NCI-H1694 treated with DMSO at 0.1 percent for 48 hours (cell line): ENCODE data around the gene FBXO45.
"Not testable (repeated sequence)": the region's sequence is repeated elsewhere in the genome, so short reads cannot be mapped to it uniquely, and the experiment has no call there.

Experiments used
- DNase-seq: peaks from one replicate; lab custom pipeline; 2025; lab: John Stamatoyannopoulos, UW

The FBXO45 gene

DNA sequence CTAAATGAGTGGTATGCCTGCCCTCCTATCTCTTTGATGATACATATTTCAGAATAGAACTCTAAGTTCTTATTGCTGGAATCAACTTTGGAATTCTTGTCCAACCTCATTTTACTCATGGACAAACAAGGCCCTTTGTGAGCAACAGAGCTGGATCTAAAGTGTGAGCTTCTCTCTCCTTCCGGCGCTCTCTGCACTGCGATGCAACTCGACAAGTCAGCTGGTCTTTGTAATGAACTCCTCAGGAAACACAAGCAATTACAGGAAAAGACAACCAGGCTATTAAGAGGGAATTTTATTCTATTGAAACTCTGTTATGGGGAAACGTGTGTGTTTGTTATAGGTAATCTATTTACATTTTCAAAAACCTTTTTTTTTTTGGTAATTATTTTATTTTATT is 50.8 kb downstream of the FBXO45 start:
- no peak for DNase-seq

GRCh38 chr3:196619627-196620026 is 51.2 kb downstream of the FBXO45 start:
- DNase-seq, result not testable (repeated sequence)

DNA sequence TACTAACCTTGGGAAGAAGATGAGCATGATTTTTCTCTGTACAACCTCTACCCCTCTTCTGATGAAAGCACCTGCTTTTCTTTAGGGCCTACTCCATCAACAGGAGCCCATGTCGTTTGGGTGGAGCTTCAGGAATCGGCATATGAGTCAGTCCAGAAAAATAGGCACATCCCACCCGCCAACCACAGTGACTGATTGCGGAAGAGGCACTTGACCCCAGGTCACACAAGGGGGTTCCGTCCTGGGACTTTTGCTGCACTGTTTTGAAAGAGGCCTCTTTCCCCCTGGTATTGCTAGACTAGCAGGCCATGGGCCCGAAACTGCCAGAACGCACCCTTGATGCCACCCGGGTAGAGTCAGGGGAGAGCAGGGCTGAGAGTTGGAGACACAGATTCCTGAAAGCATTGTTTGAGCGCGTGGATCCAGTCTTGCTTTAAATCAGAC is 51.7 kb downstream of the FBXO45 start:
- no peak for DNase-seq

DNA sequence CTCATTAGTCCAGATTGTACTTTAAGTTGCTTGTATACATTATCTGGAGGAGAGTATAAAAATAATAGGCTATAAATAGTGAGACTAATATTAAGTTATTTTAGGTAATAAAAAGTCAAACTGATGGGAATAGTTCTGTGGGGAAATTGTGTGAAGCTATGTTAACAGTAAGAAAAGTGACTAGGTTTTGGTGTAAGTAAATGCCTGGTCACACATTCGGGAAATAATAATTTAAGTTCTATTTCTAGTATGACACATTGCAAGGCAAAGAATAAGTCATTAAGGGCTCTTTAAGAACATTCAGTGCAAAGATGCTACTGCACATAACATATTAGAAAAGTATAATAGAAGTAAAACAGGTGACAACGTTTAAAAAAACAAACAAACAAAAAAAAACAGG is 52.2 kb downstream of the FBXO45 start:
- no peak for DNase-seq

GRCh38 chr3:196621611-196622010 is 53.2 kb downstream of the FBXO45 start:
- no peak for DNase-seq

GRCh38 chr3:196624067-196624790 is 55.8 kb downstream of the FBXO45 start:
- DNase-seq, result no peak

GRCh38 chr3:196624907-196625306 is 56.4 kb downstream of the FBXO45 start:
- DNase-seq, result no peak

DNA sequence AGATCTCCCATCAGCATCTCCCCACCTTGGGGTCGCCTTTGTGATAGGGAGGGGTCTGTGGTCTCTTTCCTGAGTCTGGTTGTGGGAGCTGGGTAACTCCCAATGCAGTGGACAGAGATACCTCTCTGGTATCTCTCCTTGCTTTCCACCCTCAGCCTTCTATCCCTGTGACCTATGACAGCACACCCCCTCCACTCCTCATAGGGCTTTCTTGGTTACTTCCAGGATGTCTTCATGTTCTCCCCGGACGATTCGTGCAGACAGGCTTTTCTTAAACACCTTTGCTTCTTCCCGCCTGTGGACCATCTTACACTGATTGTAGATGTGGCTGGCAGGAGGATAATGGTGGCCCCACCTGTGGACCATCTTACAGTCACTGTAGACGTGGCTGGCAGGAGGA is 56.9 kb downstream of the FBXO45 start:
- no peak for DNase-seq

DNA sequence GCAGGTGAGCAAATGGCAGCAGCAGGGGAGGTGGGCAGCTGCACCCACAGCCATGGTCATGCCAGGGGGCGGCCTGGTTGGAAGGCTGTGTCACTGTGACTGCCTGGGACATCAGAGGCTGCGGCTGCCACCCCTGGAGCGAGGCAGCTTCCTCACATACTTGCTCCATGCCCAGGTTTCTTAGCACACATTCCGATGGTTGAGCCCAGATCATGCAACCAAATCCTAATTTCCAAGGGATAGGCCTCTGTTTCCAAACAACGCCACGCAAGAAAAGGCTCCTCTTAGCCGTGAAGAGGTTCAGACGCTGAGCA is 59.4 kb downstream of the FBXO45 start:
- no peak for DNase-seq

- no peak for DNase-seq
These were observed 60.8 kb downstream of the FBXO45 start for GRCh38 chr3:196629228-196629627.

DNA sequence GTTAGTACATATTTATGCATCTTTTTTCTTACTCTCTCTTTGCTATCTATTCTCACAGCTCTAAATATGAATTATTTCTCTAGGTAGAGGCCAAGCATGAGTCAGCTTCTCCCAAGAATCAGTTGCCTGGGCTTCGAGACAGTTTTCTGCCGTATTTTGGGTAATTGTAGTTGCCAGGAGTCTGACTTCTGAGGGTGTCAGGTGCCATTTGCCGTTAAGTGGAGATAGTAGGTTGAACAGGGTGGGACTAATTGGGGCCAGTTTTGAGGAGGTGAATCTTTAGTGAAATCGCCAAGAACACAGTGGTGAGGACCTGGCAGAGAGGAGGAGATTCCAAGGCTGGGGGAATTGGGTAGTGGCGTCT is 63.2 kb downstream of the FBXO45 start:
- DNase-seq, result no peak

GRCh38 chr3:196632046-196632751 is 63.7 kb downstream of the FBXO45 start:
- DNase-seq, result peak; percentile 84

DNA sequence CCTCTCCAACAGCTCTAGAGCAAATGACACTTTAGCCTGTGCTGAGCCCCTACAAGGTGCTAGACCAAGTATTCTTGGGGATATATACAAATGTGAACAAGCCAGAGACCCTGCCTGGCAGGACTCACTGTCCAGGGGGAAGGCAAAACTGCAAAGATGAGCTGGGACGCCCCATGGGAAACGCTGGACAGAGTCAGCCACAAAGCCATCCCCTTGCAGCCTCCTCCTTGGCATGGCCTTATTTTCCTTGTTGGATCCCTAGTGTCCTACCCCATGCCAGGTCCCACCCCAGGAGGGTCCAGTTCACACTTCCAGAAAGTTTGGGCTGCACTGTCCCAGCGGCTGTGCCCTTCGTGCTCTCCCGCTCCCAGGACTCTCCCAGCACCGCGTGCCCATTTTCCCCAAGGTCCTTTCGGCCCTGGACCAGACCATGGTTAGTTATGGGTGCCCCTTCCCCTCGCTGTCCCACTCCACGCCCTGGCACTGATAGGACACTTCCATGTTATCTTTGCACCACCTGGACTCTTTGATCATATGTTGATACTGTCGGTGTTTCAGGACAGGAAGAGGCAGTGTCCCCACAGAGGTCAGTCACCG is 65.2 kb downstream of the FBXO45 start:
- DNase-seq, result no peak

DNA sequence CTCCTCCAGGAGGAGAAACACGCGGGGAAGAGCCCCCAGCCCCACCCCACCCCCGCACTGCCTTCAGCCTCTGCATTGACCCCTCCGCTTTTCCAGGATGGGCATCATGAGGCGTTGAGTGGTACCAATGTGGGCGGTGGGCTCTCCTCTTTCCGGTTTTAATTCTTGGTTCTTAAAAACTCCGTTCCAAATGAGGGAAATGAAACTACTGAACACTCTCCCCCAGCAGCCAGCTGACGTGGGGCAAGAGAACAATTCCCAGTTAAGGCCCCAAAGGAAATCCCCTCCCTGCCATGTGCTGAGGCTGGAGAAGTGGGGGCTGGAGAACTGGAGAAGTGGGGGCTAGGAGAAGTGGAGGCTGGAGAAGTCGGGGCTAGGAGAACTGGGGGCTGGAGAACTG is 65.8 kb downstream of the FBXO45 start:
- DNase-seq, result no peak

GRCh38 chr3:196634829-196635228 is 66.4 kb downstream of the FBXO45 start:
- DNase-seq, result no peak

- DNase-seq, result no peak
These were observed 68.2 kb downstream of the FBXO45 start for GRCh38 chr3:196636369-196637349.

DNA sequence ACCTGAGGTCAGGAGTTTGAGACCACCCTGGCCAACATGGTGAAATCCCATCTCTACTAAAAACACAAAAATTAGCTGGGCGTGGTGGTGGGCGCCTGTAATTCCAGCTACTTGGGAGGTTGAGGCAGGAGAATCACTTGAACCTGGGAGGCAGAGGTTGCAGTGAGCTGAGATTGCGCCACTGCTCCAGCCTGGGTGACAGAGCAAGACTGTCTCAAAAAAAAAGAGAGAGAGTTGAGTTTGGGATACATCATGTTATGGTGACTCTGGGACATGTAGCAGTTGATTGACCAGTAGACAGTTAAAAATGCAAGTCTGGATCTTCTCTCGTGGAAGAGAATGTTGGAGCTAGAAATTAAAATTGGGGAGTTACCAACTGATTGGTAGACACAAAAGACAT is 69.5 kb downstream of the FBXO45 start:
- not testable (repeated sequence) for DNase-seq
